Neural cell (in vitro differentiated cells): ENCODE measurements around the gene SULT1C2. TPM values are rescaled to one million over a fixed set of nuclear protein-coding genes. Genes with fewer than 3 reads are reported as not detected.

Source experiments
- H2AFZ ChIP-seq: fragments of 200-600, 300-800 bp; sonication (generic), shearing (Covaris generic); 2 replicates; pipeline ENCODE4 v1.6.0; 2014; ENCODE audit warnings: low read depth, mild to moderate bottlenecking, antibody characterized with exemption, low read length, moderate library complexity
- H3F3A ChIP-seq: fragments of 200-600 bp; shearing (Covaris generic); 2 replicates; pipeline ENCODE4 v1.6.1; 2016; ENCODE audit warnings: mild to moderate bottlenecking, moderate library complexity, mixed read lengths, antibody characterized with exemption, low read length; ENCODE audit not compliant: insufficient read depth, poor library complexity, severe bottlenecking
- H3K27ac ChIP-seq: fragments of 200-600, 300-800 bp; sonication (generic), shearing (Covaris generic); 2 replicates; pipeline ENCODE4 v1.5.1; 2014; ENCODE audit warnings: mild to moderate bottlenecking, low read length, moderate library complexity
- H3K27me3 ChIP-seq: fragments of 300-800, 200-600 bp; sonication (generic), shearing (Covaris generic); 2 replicates; pipeline ENCODE4 v1.6.0; 2014; ENCODE audit warnings: mild to moderate bottlenecking, low read depth, low read length, moderate library complexity; ENCODE audit not compliant: insufficient read depth
- H3K36me3 ChIP-seq: fragments of 300-800, 200-600 bp; sonication (generic), shearing (Covaris generic); 2 replicates; pipeline ENCODE4 v1.5.1; 2014; ENCODE audit warnings: mild to moderate bottlenecking, antibody characterized with exemption, low read length, moderate library complexity; ENCODE audit not compliant: insufficient read depth
- H3K4me2 ChIP-seq: fragments of 300-800, 200-600 bp; sonication (generic), shearing (Covaris generic); 2 replicates; pipeline ENCODE4 v1.6.0; 2014; ENCODE audit warnings: mild to moderate bottlenecking, low read length
- H3K4me3 ChIP-seq: fragments of 300-800, 200-600 bp; sonication (generic), shearing (Covaris generic); 2 replicates; pipeline ENCODE4 v1.5.1; 2014; ENCODE audit warnings: mild to moderate bottlenecking, low read length, moderate library complexity
- H3K79me2 ChIP-seq: fragments of 200-600 bp; shearing (Covaris generic); replicated peaks from 2 replicates; pipeline ENCODE4 v1.6.0; 2014; ENCODE audit warnings: mild to moderate bottlenecking, low read length, moderate library complexity; ENCODE audit not compliant: insufficient read depth
- H3K9ac ChIP-seq: fragments of 300-800, 200-600 bp; sonication (generic), shearing (Covaris generic); 2 replicates; pipeline ENCODE4 v1.6.1; 2016; ENCODE audit warnings: mild to moderate bottlenecking, low read length, mixed read lengths
- H3K9me2 ChIP-seq: fragments of 200-600 bp; shearing (Covaris generic); 2 replicates; pipeline ENCODE4 v1.6.1; 2016; ENCODE audit warnings: mild to moderate bottlenecking, low read length, mixed read lengths; ENCODE audit not compliant: insufficient read depth
- H3K9me3 ChIP-seq: fragments of 200-600, 300-800 bp; sonication (generic), shearing (Covaris generic); 2 replicates; pipeline ENCODE4 v1.6.1; 2016; ENCODE audit warnings: mild to moderate bottlenecking, mixed run types, low read length, moderate library complexity, mixed read lengths
- H4K20me1 ChIP-seq: fragments of 200-600 bp; shearing (Covaris generic); 2 replicates; pipeline ENCODE4 v1.6.1; 2016; ENCODE audit warnings: mild to moderate bottlenecking, mixed run types; ENCODE audit not compliant: insufficient read depth
- CTCF ChIP-seq: fragments of 450-650 bp; IDR thresholded peaks from 2 replicates; pipeline ENCODE4 v1.5.1; 2014; ENCODE audit warnings: antibody characterized with exemption, mild to moderate bottlenecking, moderate library complexity; ENCODE audit not compliant: poor library complexity, severe bottlenecking
- EP300 ChIP-seq: fragments of 450-650 bp; conservative IDR thresholded peaks from 2 replicates; pipeline ENCODE4 v1.6.1; 2014; ENCODE audit warnings: antibody characterized with exemption, mild to moderate bottlenecking, moderate library complexity; ENCODE audit not compliant: poor library complexity, severe bottlenecking
- EZH2 ChIP-seq: fragments of 200-600, 300-800 bp; shearing (Covaris generic), sonication (generic); IDR thresholded peaks from 2 replicates; pipeline ENCODE4 v1.6.1; 2014; ENCODE audit warnings: antibody characterized with exemption, low read length, borderline replicate concordance, mild to moderate bottlenecking; ENCODE audit not compliant: insufficient read depth, poor library complexity, severe bottlenecking
- MXI1 ChIP-seq: fragments of 450-650 bp; conservative IDR thresholded peaks from 2 replicates; pipeline ENCODE4 v1.6.1; 2014; ENCODE audit warnings: antibody characterized with exemption, mild to moderate bottlenecking; ENCODE audit not compliant: poor library complexity, severe bottlenecking
- POLR2AphosphoS5 ChIP-seq: IDR thresholded peaks from 2 replicates; pipeline ENCODE4 v1.6.1; 2012
- RAD21 ChIP-seq: fragments of 450-650 bp; conservative IDR thresholded peaks from 2 replicates; pipeline ENCODE4 v1.6.1; 2014; ENCODE audit warnings: antibody characterized with exemption, mild to moderate bottlenecking, moderate library complexity
- REST ChIP-seq: IDR thresholded peaks from 2 replicates; pipeline ENCODE4 v1.6.1; 2012; ENCODE audit warnings: borderline replicate concordance
- SMC3 ChIP-seq: fragments of 450-650 bp; conservative IDR thresholded peaks from 2 replicates; pipeline ENCODE4 v1.6.1; 2014; ENCODE audit warnings: antibody characterized with exemption, mild to moderate bottlenecking, moderate library complexity; ENCODE audit not compliant: poor library complexity
- TAF1 ChIP-seq: IDR thresholded peaks from 2 replicates; pipeline ENCODE4 v1.6.1; 2012; ENCODE audit warnings: low read depth
- polyA plus RNA-seq: library from polyadenylated mRNA; depleted of rRNA; stranded (reverse); fragments of >200 nt; gene quantifications from 2 replicates; pipeline ENCODE4 v1.2.3, GENCODE V29; 2014

SULT1C2 gene
- polyA plus RNA-seq, 1 donor from 2014 or later, result not detected

- no peak overlapping the region for H3K9ac ChIP-seq
- H3K4me3 ChIP-seq, result no peak overlapping the region
- H3K79me2 ChIP-seq, result no peaks in the 10 kb centered on the region
- no peak overlapping the region for H3K4me2 ChIP-seq
- H3K27ac ChIP-seq, result no peak overlapping the region
- no peak overlapping the region for H2AFZ ChIP-seq
- no peaks in the 10 kb centered on the region for H3K27me3 ChIP-seq
- H3K9me3 ChIP-seq, result no peaks in the 10 kb centered on the region
- H4K20me1 ChIP-seq, result no peaks in the 10 kb centered on the region
- TF ChIP-seq POLR2AphosphoS5, result no peak
- TF ChIP-seq MXI1, result no peak
- no peak for TF ChIP-seq TAF1
- H3K9me2 ChIP-seq, result no peaks in the 10 kb centered on the region
- H3F3A ChIP-seq, result no peaks in the 10 kb centered on the region
- H3K36me3 ChIP-seq, result no peaks in the 10 kb centered on the region
Observed at GRCh38 chr2:108240966-108241365, 47.7 kb upstream of the SULT1C2 start.

DNA sequence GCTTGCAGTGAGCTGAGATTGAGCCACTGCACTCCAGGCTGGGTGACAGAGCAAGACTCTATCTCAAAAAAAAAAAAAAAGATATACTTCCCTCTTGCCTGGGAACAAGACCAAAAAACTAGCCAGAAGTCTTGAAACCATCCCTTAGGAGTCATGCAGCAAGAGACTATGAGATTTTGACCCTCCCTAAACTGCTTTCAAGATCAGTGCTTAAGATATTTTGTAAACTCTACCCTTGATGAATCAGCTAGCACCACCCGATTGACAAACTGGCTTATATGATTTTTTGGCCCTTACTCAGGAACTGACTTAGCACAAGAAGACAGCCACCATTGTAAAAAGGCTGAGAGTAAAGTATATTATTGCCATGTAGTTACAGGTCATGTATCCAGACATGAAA lies 45.1 kb upstream of the SULT1C2 start:
- Histone ChIP-seq H3K27me3 (no peaks in the 10 kb centered on the region), H3K9ac (no peak overlapping the region), H3K4me3 (no peak overlapping the region), H3F3A (no peaks in the 10 kb centered on the region), H3K4me2 (no peak overlapping the region), H3K9me2 (no peaks in the 10 kb centered on the region), H4K20me1 (no peaks in the 10 kb centered on the region), H3K79me2 (no peaks in the 10 kb centered on the region), H3K27ac (no peak overlapping the region), H2AFZ (no peak overlapping the region), H3K9me3 (no peaks in the 10 kb centered on the region), H3K36me3 (no peaks in the 10 kb centered on the region)
- no peak for TF ChIP-seq TAF1
- no peak for TF ChIP-seq SMC3
- TF ChIP-seq EP300, result no peak
- TF ChIP-seq CTCF, result no peak
- TF ChIP-seq MXI1, result no peak
- no peak for TF ChIP-seq POLR2AphosphoS5
- TF ChIP-seq REST, result no peak

DNA sequence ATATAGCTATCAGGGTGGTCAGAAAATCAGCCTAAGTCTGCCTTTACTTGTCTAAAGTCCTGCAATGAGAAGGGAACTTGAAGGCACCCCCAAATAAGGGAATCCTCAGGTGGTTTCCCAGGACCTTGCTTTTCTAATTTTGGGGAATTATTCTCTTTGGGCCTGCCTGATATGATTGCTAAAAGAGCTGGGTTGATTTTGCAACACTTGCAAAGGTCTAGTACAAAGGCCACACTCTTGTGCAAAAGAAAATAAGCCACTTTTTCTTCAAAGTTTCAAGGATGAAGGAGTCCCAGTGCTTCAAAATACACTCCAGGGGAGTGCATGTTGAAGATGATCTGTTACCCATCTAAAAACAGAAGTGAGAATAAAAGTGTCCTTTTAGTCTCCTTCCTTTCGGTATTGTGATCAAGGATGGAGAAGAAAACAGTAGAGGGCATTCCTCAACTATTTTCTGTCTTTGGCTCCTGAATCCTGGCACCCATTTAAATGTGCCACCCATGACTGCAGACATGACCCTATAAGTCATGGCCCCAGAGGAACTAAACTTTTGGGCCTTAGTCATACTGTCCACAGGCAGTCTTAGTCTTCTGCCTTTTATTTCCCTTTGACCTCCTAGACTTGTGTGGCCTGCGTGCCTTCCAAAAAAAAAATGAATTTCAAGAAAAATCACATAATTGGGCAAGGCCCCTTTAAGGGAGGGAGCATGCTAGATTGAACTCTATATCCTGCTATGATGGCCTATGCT lies 43.9 kb upstream of the SULT1C2 start:
- H3K27ac ChIP-seq, result no peak overlapping the region

More for the DNA sequence above, 43.9 kb upstream of the SULT1C2 start:
- no peak overlapping the region for H2AFZ ChIP-seq
- no peak overlapping the region for H3K9ac ChIP-seq
- H3K9me3 ChIP-seq, result no peaks in the 10 kb centered on the region
- H3K9me2 ChIP-seq, result no peaks in the 10 kb centered on the region
- no peaks in the 10 kb centered on the region for H4K20me1 ChIP-seq
- no peak overlapping the region for H3K4me3 ChIP-seq
- H3K27me3 ChIP-seq, result no peaks in the 10 kb centered on the region
- H3K36me3 ChIP-seq, result no peaks in the 10 kb centered on the region
- no peaks in the 10 kb centered on the region for H3F3A ChIP-seq
- TF ChIP-seq SMC3 (no peak), CTCF (no peak), EP300 (no peak), POLR2AphosphoS5 (no peak), TAF1 (no peak), MXI1 (no peak), RAD21 (no peak), EZH2 (no peak), REST (no peak)
- H3K4me2 ChIP-seq, result no peak overlapping the region
- H3K79me2 ChIP-seq, result no peaks in the 10 kb centered on the region
